Body of pancreas (tissue), 4 donors: ENCODE data around the gene DHRS12. TPM values are rescaled to one million over a fixed set of nuclear protein-coding genes. Genes with fewer than 3 reads are reported as not detected.

Experiments used
- ATAC-seq: fragments of 150-250 bp; one replicate; pipeline ENCODE4 v1.9.1; 2016
- DNase-seq, 4 donors: peaks; one replicate each; pipeline ENCODE4 v3.0.0-alpha.2; 2019
- H3K27ac ChIP-seq, 4 donors: fragments of 200-600 bp; sonication (generic); 1 replicate in 3 of 4; 2 replicates in 1 of 4; pipeline versions ENCODE4 v1.5.1 to v1.6.1; 2016 to 2019; ENCODE audit warnings: mild to moderate bottlenecking in 1 of 4, mixed read lengths in 1 of 4, moderate library complexity in 1 of 4
- H3K27me3 ChIP-seq, 2 donors: fragments of 200-600 bp; sonication (generic); one replicate each; pipeline ENCODE4 v1.6.0; 2016; ENCODE audit warnings: mild to moderate bottlenecking in 1 of 2
- H3K36me3 ChIP-seq, 2 donors: fragments of 200-600 bp; sonication (generic); replicated peaks in 1 of 2; 2 replicates each; pipeline ENCODE4 v1.5.1; 2016; ENCODE audit warnings: low read depth in 2 of 2; ENCODE audit not compliant: insufficient read depth in 1 of 2
- H3K4me1 ChIP-seq: fragments of 200-600 bp; sonication (generic); one replicate; pipeline ENCODE4 v1.6.0; 2016
- H3K4me3 ChIP-seq, 2 donors: fragments of 200-600 bp; sonication (generic); 1 replicate in 1 of 2; 2 replicates in 1 of 2; pipeline ENCODE4 v1.5.1; 2016 to 2019
- H3K9me3 ChIP-seq, 3 donors: fragments of 200-600 bp; sonication (generic); 1 replicate in 2 of 3; 2 replicates in 1 of 3; pipeline ENCODE4 v1.5.1; 2016
- POLR2A ChIP-seq, 3 donors: fragments of 450-650 bp; IDR thresholded peaks; one replicate each; pipeline ENCODE4 v1.6.1; 2016; ENCODE audit warnings: antibody characterized with exemption in 3 of 3, mild to moderate bottlenecking in 2 of 3
- WGBS, 2 donors: methylation state at CpG; one replicate each; pipeline ENCODE4 v1.1.5; 2017; 5-methylcytosine and 5-hydroxymethylcytosine counted together
- intact Hi-C: fragments of 100-400 bp; cut with DNase I; formaldehyde crosslinking; loops from one replicate; pipeline ENCODE4 v1.15.1; 2023
- total RNA-seq, 2 donors: library from RNA; depleted of rRNA; stranded (reverse); fragments of >200 nt; gene quantifications; one replicate each; pipeline ENCODE4 v1.1.0, GENCODE V29; 2016
- TF ChIP-seq, protein P1 (sequence below), 7 experiments: fragments of 450-650 bp in 4 of 7; fragments of 200-600 bp in 3 of 7; sonication (generic) in 3 of 7; IDR thresholded peaks; one replicate each; pipeline ENCODE4 v1.5.1; 2016 to 2019; ENCODE audit warnings: antibody characterized with exemption in 7 of 7

DHRS12 gene
- total RNA-seq, 2 donors from 2014 or later = 4.0 to 38.7 TPM

DNA sequence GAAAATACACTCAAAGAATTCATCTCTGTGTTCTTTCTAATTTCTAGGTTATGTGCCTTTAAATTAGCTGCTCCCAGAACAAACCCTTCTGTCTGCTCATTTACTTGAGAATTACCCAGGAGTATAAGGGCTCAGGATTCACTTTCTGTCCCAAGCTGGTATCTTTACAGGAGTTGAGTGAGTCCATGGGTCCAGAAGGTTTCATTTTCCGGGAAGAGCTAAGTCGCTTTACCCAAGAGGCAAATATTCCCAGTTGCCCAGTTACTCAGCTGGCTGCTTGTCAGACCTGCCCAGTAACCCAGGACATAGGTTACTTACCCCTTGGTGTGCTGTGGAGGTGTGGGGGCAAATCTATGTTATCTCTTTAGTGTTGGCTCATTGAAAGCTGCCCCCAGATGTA, 47.3 kb downstream of the DHRS12 start:
- intact Hi-C loops = no loop called here
- TF ChIP-seq, protein P1, sequence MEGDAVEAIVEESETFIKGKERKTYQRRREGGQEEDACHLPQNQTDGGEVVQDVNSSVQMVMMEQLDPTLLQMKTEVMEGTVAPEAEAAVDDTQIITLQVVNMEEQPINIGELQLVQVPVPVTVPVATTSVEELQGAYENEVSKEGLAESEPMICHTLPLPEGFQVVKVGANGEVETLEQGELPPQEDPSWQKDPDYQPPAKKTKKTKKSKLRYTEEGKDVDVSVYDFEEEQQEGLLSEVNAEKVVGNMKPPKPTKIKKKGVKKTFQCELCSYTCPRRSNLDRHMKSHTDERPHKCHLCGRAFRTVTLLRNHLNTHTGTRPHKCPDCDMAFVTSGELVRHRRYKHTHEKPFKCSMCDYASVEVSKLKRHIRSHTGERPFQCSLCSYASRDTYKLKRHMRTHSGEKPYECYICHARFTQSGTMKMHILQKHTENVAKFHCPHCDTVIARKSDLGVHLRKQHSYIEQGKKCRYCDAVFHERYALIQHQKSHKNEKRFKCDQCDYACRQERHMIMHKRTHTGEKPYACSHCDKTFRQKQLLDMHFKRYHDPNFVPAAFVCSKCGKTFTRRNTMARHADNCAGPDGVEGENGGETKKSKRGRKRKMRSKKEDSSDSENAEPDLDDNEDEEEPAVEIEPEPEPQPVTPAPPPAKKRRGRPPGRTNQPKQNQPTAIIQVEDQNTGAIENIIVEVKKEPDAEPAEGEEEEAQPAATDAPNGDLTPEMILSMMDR (IDR thresholded peaks at IDR 0.05) = no peak
- TF ChIP-seq POLR2A (IDR thresholded peaks at IDR 0.05) = no peak
- WGBS, 2 donors = 71 to 73% methylated on average over 2 of the region's 2 CpGs
- Histone ChIP-seq H3K27ac (no peak overlapping the region), H3K36me3 (peaks cover 0 to 23% of the 10 kb centered on the region in 2 donors), H3K9me3 (no peaks in the 10 kb centered on the region), H3K4me1 (no peaks in the 10 kb centered on the region), H3K27me3 (no peaks in the 10 kb centered on the region), H3K4me3 (no peak overlapping the region)
- ATAC-seq (no peak), DNase-seq (no peak)

DNA sequence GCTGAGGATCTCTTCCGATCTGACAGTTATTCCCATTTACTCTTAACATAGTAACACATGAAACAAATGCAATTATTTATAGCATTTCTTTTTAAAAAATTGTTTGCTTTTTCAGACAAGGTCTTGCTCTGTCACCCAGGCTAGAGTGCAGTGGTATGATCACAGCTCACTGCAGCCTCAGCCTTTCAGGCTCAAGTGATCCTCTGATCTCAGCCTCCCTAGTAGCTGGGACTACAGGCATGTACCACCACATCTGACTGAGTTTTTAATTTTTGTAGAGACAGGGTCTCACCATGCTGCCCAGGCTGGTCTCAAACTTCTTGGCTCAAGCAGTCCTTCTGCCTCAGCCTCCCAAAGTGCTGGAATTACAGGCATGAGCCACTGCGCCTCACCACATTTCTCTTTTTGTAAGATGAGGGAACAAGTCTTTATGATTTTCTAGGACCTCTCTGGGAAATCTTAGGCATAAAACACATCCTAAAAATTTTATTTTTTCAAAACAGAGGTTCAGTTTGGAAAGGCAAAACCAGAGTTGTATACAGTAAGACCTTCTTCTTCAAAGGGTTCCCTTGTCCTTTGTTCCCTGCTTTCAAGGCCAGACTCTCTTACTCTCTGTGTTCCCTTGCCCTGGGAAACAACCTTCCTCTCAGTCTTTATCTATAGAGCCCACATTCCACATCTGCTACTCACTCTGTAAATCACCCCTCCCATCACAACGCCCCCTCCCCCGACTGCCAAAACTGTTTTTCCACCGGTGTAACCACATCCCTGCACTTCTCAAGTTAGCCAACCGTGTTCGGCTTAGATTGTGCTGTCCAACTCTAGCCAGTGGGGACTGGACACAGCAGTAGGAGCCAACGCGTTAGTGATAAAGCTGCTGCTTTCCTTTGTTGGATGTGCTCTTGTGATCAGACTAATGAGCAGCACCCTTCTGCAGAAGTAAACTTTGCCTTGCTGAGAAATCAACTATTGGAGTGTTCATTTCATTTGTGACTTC, 56.2 kb downstream of the DHRS12 start:
- H3K4me1 ChIP-seq = peaks cover 45% of the 10 kb centered on the region
- no peak for ATAC-seq
- intact Hi-C loops = no loop called here
- peak overlapping the region; percentile 11 to 57 (median 31) for H3K27ac ChIP-seq
- no peak for TF ChIP-seq POLR2A (IDR thresholded peaks at IDR 0.05)
- TF ChIP-seq, protein P1 (IDR thresholded peaks at IDR 0.05) = no peak
- DNase-seq = no peak
- H3K27me3 ChIP-seq = no peaks in the 10 kb centered on the region
- WGBS, 2 donors = 74 to 89% methylated on average over 9 of the region's 9 CpGs
- H3K9me3 ChIP-seq = peaks cover 0 to 4% (median 0%) of the 10 kb centered on the region in 3 donors
- no peak overlapping the region for H3K4me3 ChIP-seq
- H3K36me3 ChIP-seq = peaks cover 0 to 12% of the 10 kb centered on the region in 2 donors

- peaks cover 0 to 5% of the 10 kb centered on the region in 2 donors for H3K36me3 ChIP-seq
- 25 to 28% methylated on average over 2 of the region's 2 CpGs for WGBS, 2 donors
- ATAC-seq = peak; percentile 80
- H3K4me3 ChIP-seq = no peak overlapping the region
- peaks cover 48% of the 10 kb centered on the region for H3K4me1 ChIP-seq
- intact Hi-C loops = no loop called here
- peak overlapping the region in 3 of 4 donors; percentile 11 to 57 (median 39) for H3K27ac ChIP-seq
- peaks cover 0 to 4% (median 0%) of the 10 kb centered on the region in 3 donors for H3K9me3 ChIP-seq
- DNase-seq = peak; percentile 50 to 68 (median 56)
- TF ChIP-seq POLR2A (IDR thresholded peaks at IDR 0.05) = no peak
- TF ChIP-seq, protein P1 (IDR thresholded peaks at IDR 0.05) = no peak
- H3K27me3 ChIP-seq = no peaks in the 10 kb centered on the region
These were observed 57.2 kb downstream of the DHRS12 start for GRCh38 chr13:51746802-51747201.

DNA sequence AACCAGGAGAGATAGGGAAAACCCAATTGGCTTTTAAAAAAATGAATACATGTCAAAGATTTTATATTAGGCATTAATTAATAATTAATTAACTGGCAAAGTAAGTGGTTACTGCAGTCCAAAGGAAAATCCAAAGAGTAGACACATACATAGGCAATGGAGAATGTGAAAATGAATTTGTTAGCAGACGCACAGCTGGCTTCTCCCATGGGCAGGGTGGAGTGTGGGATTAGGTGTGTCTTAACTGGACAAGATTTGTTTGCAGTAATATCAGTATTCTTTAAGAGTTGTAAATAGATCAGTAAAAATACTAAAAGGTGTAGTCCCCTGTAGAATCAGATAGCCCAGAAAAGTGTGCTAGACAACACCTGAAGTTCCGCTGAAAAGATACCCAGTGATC, 58.7 kb downstream of the DHRS12 start:
- Histone ChIP-seq H3K36me3 (peaks cover 0 to 5% of the 10 kb centered on the region in 2 donors), H3K27me3 (no peaks in the 10 kb centered on the region), H3K4me3 (no peak overlapping the region), H3K9me3 (peaks cover 0 to 4% (median 0%) of the 10 kb centered on the region in 3 donors), H3K4me1 (peaks cover 40% of the 10 kb centered on the region), H3K27ac (peak overlapping the region in 3 of 4 donors; percentile 22 to 53 (median 24))
- ATAC-seq (peak; percentile 47), DNase-seq (peak in 1 of 4 donors; percentile 37)
- 62 to 77% methylated on average over 2 of the region's 2 CpGs for WGBS, 2 donors
- TF ChIP-seq, protein P1 (IDR thresholded peaks at IDR 0.05) = no peak
- no peak for TF ChIP-seq POLR2A (IDR thresholded peaks at IDR 0.05)
- intact Hi-C loops = no loop called here
